ENCODE measurements around the gene GRM4. TPM values are rescaled to one million over a fixed set of nuclear protein-coding genes. Genes with fewer than 3 reads are reported as not detected.

Gene GRM4
- total RNA-seq, 4 donors from 2014 or later = 0.19 TPM; not detected in 3

DNA sequence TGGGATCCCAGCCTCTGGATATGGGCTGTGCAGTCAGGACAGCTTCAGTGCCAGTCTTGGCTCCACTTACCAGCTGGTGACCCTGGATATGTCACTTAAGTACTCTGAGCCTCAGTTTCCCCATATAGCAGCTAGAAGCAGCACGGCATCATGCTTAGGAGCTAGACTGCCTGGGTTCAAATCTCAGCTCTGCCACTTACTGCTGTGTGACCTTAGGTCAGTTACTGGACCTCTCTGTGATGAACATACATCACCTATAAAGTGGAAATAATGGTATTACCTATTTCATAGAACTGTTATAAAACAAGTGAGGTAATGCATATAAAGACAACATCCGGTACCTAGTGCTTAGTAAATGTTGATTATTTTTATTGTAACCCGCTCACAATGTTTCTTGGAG is 83.7 kb downstream of the GRM4 start:
- TF ChIP-seq, protein P1, sequence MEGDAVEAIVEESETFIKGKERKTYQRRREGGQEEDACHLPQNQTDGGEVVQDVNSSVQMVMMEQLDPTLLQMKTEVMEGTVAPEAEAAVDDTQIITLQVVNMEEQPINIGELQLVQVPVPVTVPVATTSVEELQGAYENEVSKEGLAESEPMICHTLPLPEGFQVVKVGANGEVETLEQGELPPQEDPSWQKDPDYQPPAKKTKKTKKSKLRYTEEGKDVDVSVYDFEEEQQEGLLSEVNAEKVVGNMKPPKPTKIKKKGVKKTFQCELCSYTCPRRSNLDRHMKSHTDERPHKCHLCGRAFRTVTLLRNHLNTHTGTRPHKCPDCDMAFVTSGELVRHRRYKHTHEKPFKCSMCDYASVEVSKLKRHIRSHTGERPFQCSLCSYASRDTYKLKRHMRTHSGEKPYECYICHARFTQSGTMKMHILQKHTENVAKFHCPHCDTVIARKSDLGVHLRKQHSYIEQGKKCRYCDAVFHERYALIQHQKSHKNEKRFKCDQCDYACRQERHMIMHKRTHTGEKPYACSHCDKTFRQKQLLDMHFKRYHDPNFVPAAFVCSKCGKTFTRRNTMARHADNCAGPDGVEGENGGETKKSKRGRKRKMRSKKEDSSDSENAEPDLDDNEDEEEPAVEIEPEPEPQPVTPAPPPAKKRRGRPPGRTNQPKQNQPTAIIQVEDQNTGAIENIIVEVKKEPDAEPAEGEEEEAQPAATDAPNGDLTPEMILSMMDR (IDR thresholded peaks at IDR 0.05) = no peak
- no peak for TF ChIP-seq POLR2A (IDR thresholded peaks at IDR 0.05)
- intact Hi-C loops (cut with DNase I; ENCODE audit: low total_unique reads) = no loop called here

DNA sequence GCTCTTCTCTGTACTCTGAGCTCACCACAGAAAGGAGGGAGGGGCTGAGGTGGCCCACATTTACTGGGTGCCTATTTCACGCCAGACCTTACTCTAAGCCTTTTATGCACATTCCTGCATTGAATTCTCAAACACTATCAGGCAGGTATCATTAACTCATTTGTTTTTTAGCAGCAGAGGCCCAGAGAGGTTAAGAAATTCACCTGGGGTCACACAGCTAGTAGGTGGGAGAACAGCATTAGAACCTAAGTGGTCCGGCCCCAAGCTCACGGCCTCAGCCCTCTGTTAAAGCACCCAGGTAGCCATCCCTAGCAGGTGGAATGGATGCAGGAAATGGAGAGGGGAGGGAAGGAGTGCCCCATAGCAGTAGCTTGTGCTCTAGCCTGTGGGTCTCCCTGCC is 84.5 kb downstream of the GRM4 start:
- 64 to 68% methylated on average over 3 of the region's 3 CpGs for WGBS, 2 donors
- intact Hi-C loops (cut with DNase I; ENCODE audit: low total_unique reads) = no loop called here
- H3K4me3 ChIP-seq (ENCODE audit: low read depth, poor library complexity, severe bottlenecking) = no peak overlapping the region
- no peak for DNase-seq (ENCODE audit: low spot score in 2 of 2)
- TF ChIP-seq, protein P1 (IDR thresholded peaks at IDR 0.05) = no peak
- TF ChIP-seq POLR2A (IDR thresholded peaks at IDR 0.05) = no peak

More for the DNA sequence above, 83.7 kb downstream of the GRM4 start:
- DNase-seq (ENCODE audit: low spot score in 2 of 2) = no peak
- no peak overlapping the region for H3K4me3 ChIP-seq (ENCODE audit: low read depth, poor library complexity, severe bottlenecking)
- 91% methylated on average over 3 of the region's 3 CpGs for WGBS, 2 donors

DNA sequence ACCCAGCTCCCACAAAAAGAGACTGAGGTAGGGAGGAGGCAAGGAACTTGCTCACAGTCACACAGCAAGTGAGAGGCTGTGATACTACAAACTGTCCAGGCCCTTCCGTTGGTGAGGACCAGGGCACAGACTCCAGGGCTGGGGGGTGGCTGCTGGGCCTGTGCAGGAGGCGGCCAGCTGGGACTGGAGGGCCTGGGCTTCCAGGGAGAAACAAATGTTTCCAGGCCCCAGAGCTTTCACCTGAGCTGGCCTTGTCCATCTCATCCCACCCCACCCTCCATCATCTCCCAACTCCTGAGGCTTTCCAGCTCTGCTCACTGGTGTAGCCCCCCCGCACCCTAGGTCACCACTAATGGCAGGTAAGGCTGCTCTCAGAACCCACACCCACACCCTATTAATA is 86.0 kb downstream of the GRM4 start:
- WGBS, 2 donors = 98 to 100% methylated on average over 1 to 3 of the region's 3 CpGs
- TF ChIP-seq, protein P1 (IDR thresholded peaks at IDR 0.05) = no peak
- no peak for TF ChIP-seq POLR2A (IDR thresholded peaks at IDR 0.05)
- H3K4me3 ChIP-seq (ENCODE audit: low read depth, poor library complexity, severe bottlenecking) = no peak overlapping the region
- no peak for DNase-seq (ENCODE audit: low spot score in 2 of 2)
- intact Hi-C loops (cut with DNase I; ENCODE audit: low total_unique reads) = no loop called here

DNA sequence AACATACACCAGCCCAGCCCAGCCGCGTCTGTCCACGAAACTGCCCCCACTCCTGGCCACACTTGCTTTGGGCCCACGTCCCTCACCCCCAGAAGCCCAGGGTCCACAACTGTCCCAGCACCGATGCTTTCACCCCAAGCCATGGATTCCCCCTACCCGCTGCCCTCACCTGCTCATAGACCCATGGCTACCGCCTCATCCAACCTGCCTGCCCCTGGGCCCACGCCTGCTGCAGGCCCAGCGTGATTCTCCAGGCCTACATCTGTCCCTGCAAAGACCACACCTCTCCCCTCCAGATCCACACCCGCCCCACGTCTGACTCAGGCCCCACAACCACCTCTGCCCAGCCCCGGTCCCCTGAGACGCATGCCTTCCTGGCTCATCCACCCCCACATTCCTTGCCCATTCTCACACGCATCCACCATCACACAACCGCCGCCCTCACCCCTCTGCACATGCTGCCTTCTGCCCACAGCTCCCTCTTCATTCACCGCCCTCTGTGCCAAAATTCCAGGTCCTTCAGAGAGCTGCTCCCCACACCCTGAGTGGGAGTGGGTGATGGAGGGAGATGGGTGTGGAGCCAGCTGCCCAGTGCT is 86.7 kb downstream of the GRM4 start:
- WGBS, 2 donors = 79 to 80% methylated on average over 16 to 17 of the region's 17 CpGs
- TF ChIP-seq, protein P1 (IDR thresholded peaks at IDR 0.05) = no peak
- no peak for TF ChIP-seq POLR2A (IDR thresholded peaks at IDR 0.05)
- no peak overlapping the region for H3K4me3 ChIP-seq (ENCODE audit: low read depth, poor library complexity, severe bottlenecking)
- no peak for DNase-seq (ENCODE audit: low spot score in 2 of 2)
- intact Hi-C loops (cut with DNase I; ENCODE audit: low total_unique reads) = no loop called here

DNA sequence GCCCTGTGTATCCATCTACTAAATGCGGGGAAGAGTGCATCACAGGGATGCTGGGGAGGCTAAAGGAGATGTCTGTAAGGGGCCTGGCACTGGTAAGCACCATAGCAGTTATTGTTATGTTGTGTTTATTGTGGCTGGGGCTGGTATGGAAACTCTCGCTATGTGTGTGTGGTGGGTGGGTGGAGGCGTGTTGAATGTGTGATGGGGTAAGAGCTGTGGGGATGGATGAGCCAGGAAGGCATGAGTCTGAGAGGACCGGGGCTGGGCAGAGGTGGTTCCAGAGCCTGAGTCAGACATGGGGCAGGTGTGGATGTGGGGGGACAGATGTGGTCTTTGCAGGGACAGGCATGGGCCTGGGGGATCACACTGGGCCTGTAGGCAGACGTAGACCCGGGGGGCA is 88.1 kb downstream of the GRM4 start:
- H3K4me3 ChIP-seq (ENCODE audit: low read depth, poor library complexity, severe bottlenecking) = no peak overlapping the region
- WGBS, 2 donors = 91 to 94% methylated on average over 6 of the region's 6 CpGs
- TF ChIP-seq POLR2A (IDR thresholded peaks at IDR 0.05) = no peak
- TF ChIP-seq, protein P1 (IDR thresholded peaks at IDR 0.05) = no peak
- no peak for DNase-seq (ENCODE audit: low spot score in 2 of 2)
- intact Hi-C loops (cut with DNase I; ENCODE audit: low total_unique reads) = no loop called here

DNA sequence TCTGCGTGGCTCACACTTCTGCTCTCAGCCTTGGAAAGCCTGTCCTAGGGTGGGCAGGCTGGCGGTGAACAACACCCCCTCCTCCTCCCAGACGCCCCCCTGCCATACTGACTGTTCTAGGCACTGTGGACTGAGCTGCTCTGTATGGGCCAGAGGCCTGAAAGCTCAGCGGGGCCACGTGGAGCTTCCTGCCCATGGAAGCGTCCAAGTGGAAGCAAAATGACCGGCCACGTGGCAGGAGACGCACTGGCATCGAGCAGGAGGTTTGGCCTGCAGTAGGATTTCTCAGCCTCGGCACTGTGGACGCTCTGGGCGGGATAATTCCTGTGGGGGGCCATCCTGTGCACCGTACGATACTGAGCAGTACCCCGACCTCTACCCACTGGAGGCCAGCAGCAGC is 88.7 kb downstream of the GRM4 start:
- H3K4me3 ChIP-seq (ENCODE audit: low read depth, poor library complexity, severe bottlenecking) = no peak overlapping the region
- 92 to 93% methylated on average over 13 to 16 of the region's 16 CpGs for WGBS, 2 donors
- intact Hi-C loops (cut with DNase I; ENCODE audit: low total_unique reads) = no loop called here
- DNase-seq (ENCODE audit: low spot score in 2 of 2) = no peak
- TF ChIP-seq, protein P1 (IDR thresholded peaks at IDR 0.05) = no peak
- no peak for TF ChIP-seq POLR2A (IDR thresholded peaks at IDR 0.05)
